ENCODE data around the gene SDF2. TPM values are rescaled to one million over a fixed set of nuclear protein-coding genes. Genes with fewer than 3 reads are reported as not detected.

The SDF2 gene
- total and polyA plus RNA-seq, 7 donors: 20.9 to 72.0 (median 27.0) TPM

DNA sequence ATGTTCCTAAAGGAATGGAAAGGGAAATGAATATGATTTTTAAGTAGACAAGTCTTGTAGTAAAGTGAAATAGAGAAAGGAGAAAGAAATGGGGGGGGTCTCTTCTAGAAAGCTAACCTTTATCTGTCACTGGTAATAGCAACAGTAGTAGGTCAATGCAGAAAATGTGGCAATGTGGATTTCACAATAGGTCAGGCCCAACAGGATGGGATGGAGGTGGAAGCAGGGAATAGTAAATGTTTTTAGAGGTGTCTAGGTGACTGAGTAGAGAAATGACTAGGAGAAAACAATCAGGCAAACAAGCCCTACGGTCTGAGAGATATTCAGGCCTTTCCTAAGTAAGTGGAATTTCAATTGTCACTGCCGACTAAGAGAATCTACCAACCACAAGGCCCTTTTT, 41.7 kb downstream of the SDF2 start:
- TF ChIP-seq, protein P1, sequence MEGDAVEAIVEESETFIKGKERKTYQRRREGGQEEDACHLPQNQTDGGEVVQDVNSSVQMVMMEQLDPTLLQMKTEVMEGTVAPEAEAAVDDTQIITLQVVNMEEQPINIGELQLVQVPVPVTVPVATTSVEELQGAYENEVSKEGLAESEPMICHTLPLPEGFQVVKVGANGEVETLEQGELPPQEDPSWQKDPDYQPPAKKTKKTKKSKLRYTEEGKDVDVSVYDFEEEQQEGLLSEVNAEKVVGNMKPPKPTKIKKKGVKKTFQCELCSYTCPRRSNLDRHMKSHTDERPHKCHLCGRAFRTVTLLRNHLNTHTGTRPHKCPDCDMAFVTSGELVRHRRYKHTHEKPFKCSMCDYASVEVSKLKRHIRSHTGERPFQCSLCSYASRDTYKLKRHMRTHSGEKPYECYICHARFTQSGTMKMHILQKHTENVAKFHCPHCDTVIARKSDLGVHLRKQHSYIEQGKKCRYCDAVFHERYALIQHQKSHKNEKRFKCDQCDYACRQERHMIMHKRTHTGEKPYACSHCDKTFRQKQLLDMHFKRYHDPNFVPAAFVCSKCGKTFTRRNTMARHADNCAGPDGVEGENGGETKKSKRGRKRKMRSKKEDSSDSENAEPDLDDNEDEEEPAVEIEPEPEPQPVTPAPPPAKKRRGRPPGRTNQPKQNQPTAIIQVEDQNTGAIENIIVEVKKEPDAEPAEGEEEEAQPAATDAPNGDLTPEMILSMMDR (IDR thresholded peaks at IDR 0.05): no peak
- 79 to 85% (median 84%) methylated on average over 2 of the region's 2 CpGs for WGBS, 3 donors

DNA sequence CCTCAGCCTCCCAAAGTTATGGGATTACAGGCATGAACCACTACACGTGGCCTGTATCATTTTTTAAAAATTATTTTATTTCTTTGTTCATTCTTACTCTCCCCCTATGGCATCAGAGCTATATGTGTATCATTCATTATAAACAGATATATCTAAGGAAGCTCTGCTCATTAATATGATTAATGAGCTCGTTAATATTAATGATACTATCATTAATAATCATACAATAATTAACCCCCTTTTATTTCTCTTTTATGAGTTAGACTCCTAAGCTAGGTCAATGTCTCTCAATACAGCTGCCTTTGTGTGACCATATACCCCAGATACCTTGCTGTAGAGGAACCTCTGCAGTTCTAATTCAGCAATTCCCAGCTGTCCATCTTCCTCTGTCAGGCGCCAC, 43.2 kb downstream of the SDF2 start:
- Histone ChIP-seq H3K4me3 (no peak overlapping the region), H3K27ac (no peak overlapping the region), H3K27me3 (ENCODE audit: insufficient read depth in 3 of 3, low read length in 2 of 3) (no peaks in the 10 kb centered on the region), H3K4me1 (no peaks in the 10 kb centered on the region), H3K36me3 (ENCODE audit: insufficient read depth in 1 of 2, low read depth in 1 of 2) (peaks cover 35 to 100% of the 10 kb centered on the region in 2 donors), H3K9me3 (no peaks in the 10 kb centered on the region)
- DNase-seq: no peak
- TF ChIP-seq, protein P1 (IDR thresholded peaks at IDR 0.05): no peak
- ATAC-seq: no peak
- intact Hi-C loops (cut with DNase I): no loop called here
- 95 to 96% (median 95%) methylated on average over 3 of the region's 3 CpGs for WGBS, 3 donors

More for the DNA sequence above, 41.7 kb downstream of the SDF2 start:
- Histone ChIP-seq H3K36me3 (ENCODE audit: insufficient read depth in 1 of 2, low read depth in 1 of 2) (peaks cover 41 to 97% of the 10 kb centered on the region in 2 donors), H3K4me1 (no peaks in the 10 kb centered on the region), H3K27me3 (ENCODE audit: insufficient read depth in 3 of 3, low read length in 2 of 3) (no peaks in the 10 kb centered on the region), H3K9me3 (no peaks in the 10 kb centered on the region), H3K4me3 (no peak overlapping the region), H3K27ac (no peak overlapping the region)
- no peak for DNase-seq
- no peak for ATAC-seq
- intact Hi-C loops (cut with DNase I): no loop called here

DNA sequence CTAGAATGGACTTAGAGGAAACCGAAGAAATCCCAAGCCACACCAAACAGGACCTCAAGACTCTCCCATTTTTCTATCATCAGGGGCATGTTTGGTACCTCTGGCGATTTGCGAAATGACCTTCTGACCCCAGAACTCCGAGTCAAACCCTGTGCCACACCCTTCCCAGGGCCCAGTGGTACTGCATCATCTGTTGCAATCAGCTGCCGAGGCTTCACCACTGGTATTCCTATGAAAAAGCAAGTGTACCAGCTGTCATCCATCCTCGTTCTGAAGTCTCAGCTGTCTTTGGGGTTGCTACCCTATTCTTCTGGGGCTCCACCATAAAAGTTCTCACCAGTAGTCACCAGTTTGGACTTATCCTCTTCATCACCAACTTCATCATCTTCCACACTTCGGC, 45.4 kb downstream of the SDF2 start:
- Histone ChIP-seq H3K36me3 (ENCODE audit: insufficient read depth in 1 of 2, low read depth in 1 of 2) (peaks cover 24 to 99% of the 10 kb centered on the region in 2 donors), H3K4me1 (no peaks in the 10 kb centered on the region), H3K9me3 (no peaks in the 10 kb centered on the region), H3K27me3 (ENCODE audit: insufficient read depth in 3 of 3, low read length in 2 of 3) (no peaks in the 10 kb centered on the region), H3K27ac (no peak overlapping the region), H3K4me3 (no peak overlapping the region)
- intact Hi-C loops (cut with DNase I): no loop called here
- DNase-seq (no peak), ATAC-seq (no peak)
- WGBS, 3 donors: 78 to 83% (median 81%) methylated on average over 7 of the region's 7 CpGs
- TF ChIP-seq, protein P1 (IDR thresholded peaks at IDR 0.05): no peak

DNA sequence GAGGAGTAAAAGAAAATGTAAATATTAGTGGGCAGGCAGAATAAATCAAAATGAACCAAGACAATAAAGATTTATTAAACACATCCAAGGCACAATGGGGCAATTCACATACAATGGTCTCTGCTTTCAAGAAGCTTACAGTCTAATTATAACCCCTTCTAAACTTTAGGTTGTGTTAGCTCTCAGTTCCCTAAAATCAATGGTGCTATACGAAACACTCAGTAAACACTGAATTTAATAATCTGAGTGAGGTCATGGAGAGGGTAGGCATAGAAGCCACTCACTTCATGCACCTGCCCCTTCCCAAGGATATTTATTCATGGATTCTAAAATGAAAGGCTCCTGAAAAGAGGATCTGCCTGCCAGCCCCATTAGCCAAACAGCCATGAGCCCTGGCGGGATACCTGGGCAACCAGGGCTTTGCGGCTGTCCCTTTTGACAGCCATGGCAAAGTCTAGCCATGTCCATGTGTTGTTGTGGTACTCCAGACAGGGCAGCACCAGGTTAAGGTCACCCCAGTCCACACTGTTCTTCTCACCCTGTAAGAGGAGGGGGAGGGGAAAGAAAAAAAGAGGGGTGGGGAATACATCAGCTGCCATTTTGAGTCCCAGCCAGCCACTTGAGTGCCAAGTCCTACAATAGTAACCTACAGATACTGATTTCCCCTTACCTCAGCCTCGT, 46.3 kb downstream of the SDF2 start:
- WGBS, 3 donors: 82 to 84% (median 82%) methylated on average over 4 of the region's 4 CpGs
- Histone ChIP-seq H3K9me3 (no peaks in the 10 kb centered on the region), H3K36me3 (ENCODE audit: insufficient read depth in 1 of 2, low read depth in 1 of 2) (peaks cover 25 to 99% of the 10 kb centered on the region in 2 donors), H3K4me3 (no peak overlapping the region), H3K27me3 (ENCODE audit: insufficient read depth in 3 of 3, low read length in 2 of 3) (no peaks in the 10 kb centered on the region), H3K27ac (no peak overlapping the region), H3K4me1 (no peaks in the 10 kb centered on the region)
- no peak for DNase-seq
- ATAC-seq: no peak
- TF ChIP-seq, protein P1 (IDR thresholded peaks at IDR 0.05): no peak
- intact Hi-C loops (cut with DNase I): no loop called here
